ENCODE data around the gene SIM2. TPM values are rescaled to one million over a fixed set of nuclear protein-coding genes. Genes with fewer than 3 reads are reported as not detected.
A peak's percentile ranks its signal among the peaks of the same experiment; 100 is the strongest.

The SIM2 gene
- total RNA-seq, 4 donors from 2014 or later: 0.36 TPM; not detected in 3

DNA sequence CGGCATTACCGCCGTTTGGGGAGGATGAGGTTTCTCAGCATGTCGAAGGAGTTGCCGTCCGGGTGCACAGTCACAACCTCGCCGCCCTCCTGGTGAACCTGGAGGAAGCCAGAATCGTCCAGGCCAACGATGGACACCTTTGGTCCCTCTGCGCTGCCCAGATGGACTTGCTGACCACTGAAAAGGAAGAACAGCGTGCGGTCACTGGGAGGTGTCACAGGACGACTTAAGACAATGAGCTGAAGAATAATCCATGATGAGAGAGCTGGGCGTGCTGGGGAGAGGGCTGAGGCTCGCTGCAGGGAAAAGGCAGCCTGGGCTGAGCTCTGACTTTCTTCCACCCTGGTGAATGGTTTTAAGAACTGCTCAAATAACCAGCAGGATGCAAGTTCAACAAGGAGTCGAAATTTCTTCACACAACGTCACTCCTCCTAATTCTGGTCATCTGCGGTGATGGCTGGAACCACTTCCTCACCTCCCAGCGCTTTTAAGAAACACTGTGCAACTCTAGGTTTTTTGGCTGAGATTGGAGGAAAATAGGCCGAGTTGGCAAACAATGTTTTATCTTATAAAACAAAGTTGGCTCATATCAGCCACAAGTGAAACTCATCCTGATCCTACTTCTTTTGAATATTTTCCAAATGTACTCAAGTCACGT is 55.5 kb downstream of the SIM2 start:
- H3K4me3 ChIP-seq (ENCODE audit: low read depth, poor library complexity, severe bottlenecking): no peak overlapping the region
- no peak for TF ChIP-seq POLR2A (IDR thresholded peaks at IDR 0.05)
- TF ChIP-seq, protein P1, sequence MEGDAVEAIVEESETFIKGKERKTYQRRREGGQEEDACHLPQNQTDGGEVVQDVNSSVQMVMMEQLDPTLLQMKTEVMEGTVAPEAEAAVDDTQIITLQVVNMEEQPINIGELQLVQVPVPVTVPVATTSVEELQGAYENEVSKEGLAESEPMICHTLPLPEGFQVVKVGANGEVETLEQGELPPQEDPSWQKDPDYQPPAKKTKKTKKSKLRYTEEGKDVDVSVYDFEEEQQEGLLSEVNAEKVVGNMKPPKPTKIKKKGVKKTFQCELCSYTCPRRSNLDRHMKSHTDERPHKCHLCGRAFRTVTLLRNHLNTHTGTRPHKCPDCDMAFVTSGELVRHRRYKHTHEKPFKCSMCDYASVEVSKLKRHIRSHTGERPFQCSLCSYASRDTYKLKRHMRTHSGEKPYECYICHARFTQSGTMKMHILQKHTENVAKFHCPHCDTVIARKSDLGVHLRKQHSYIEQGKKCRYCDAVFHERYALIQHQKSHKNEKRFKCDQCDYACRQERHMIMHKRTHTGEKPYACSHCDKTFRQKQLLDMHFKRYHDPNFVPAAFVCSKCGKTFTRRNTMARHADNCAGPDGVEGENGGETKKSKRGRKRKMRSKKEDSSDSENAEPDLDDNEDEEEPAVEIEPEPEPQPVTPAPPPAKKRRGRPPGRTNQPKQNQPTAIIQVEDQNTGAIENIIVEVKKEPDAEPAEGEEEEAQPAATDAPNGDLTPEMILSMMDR (IDR thresholded peaks at IDR 0.05): no peak
- intact Hi-C loops (cut with DNase I; ENCODE audit: low total_unique reads): no loop called here
- WGBS, 2 donors: 88 to 91% methylated on average over 22 of the region's 22 CpGs
- no peak for DNase-seq (ENCODE audit: low spot score in 2 of 2)

DNA sequence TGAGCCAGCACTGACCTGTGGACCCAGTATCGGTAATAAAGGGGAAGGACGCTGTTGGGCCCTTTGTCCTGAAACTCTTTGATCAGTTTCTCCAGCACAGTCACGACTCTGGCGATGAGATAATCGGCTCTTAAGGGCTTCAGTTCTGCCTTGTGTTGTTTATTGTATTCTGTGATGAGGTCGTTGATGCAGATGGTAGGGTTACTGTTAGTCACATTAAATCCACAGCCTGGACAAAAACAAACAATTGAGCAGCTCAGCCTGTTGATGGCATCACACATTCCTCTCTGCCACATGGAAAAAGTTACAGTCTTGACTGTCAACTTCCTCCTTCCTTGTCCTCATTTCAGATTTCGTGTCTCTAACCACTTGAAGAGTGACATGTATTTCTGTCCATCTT is 57.6 kb downstream of the SIM2 start:
- intact Hi-C loops (cut with DNase I; ENCODE audit: low total_unique reads): no loop called here
- H3K4me3 ChIP-seq (ENCODE audit: low read depth, poor library complexity, severe bottlenecking): no peak overlapping the region
- TF ChIP-seq, protein P1 (IDR thresholded peaks at IDR 0.05): no peak
- no peak for TF ChIP-seq POLR2A (IDR thresholded peaks at IDR 0.05)
- WGBS, 2 donors: 80 to 84% methylated on average over 7 of the region's 7 CpGs
- DNase-seq (ENCODE audit: low spot score in 2 of 2): no peak

DNA sequence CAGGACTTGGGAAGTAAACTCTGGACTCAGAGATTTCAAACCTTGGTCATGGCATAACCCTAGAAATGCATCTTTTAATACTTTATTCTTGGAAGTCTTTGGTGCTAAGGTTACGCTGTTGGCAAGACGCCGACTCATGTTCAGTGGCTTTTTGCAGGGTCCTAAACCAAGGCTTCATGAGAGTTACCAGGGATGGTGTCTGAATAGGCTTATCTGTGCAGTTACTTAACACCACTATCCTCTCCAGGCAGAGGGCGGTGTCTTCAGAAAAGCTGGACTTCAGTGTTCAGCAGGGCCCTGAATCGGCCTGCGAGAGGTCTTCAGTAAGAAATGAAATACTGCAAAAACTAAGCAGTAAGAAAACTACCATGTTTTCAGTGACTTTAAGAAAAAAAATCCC is 58.3 kb downstream of the SIM2 start:
- TF ChIP-seq POLR2A (IDR thresholded peaks at IDR 0.05): no peak
- TF ChIP-seq, protein P1 (IDR thresholded peaks at IDR 0.05): no peak
- 95% methylated on average over 6 of the region's 6 CpGs for WGBS, 2 donors
- no peak overlapping the region for H3K4me3 ChIP-seq (ENCODE audit: low read depth, poor library complexity, severe bottlenecking)
- DNase-seq (ENCODE audit: low spot score in 2 of 2): peak in 1 of 2 donors; percentile 25
- intact Hi-C loops (cut with DNase I; ENCODE audit: low total_unique reads): no loop called here

DNA sequence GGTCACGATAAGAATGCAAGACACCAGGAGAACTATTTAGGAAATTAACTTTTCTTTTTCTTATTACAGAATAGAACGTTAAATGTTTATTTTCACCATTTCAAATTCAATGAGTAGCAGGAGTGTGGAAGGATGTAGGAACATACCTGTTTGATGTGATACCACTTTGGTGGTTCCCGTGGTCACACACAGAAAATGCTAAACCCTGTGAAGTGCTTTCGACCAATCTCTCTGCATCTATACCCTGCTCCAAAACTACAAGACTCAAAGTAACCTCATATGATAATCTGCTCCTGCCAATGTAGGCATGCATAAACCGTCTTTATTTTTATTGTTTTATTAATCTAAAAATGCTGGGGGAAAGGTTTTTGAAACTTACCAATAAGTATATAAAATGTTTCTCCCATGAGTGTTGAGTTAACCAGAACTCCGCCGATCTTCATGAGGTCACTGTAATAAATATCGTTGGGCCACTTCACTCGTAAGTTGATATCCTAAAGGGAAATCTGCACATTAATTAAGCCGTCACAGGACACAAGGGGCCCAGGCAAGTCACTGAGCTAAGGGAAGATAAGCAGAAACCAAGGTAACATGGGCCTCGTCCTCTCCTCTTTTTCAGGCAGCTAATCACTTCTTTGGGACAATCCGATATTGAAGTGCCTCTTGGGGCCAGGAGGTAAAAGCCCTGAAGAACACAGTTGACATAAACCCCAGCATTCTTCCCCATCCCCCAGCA is 60.6 kb downstream of the SIM2 start:
- intact Hi-C loops (cut with DNase I; ENCODE audit: low total_unique reads): no loop called here
- peak in 1 of 2 donors; percentile 21 for DNase-seq (ENCODE audit: low spot score in 2 of 2)
- WGBS, 2 donors: 82 to 87% methylated on average over 12 of the region's 12 CpGs
- TF ChIP-seq, protein P1 (IDR thresholded peaks at IDR 0.05): no peak
- TF ChIP-seq POLR2A (IDR thresholded peaks at IDR 0.05): no peak
- H3K4me3 ChIP-seq (ENCODE audit: low read depth, poor library complexity, severe bottlenecking): no peak overlapping the region

DNA sequence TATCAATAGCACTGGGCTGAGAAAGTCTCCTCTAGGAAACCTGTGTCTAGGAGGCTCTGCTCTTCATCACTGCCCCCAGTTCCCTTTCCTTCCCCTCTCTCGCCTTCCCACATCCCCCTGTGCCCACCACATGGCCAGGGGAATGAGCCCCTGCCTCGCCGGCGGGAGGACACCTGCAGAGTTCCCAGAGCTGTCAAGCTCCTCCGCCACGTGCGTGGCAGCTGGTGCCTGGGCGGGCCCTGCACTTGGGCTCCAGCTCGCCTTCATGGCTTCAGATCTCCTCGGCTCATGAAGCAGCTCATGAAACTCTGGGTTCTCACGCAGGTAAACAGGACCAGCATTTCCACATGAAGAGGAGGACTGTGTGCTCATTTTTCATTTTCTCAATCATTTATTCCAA is 62.8 kb downstream of the SIM2 start:
- TF ChIP-seq POLR2A (IDR thresholded peaks at IDR 0.05): no peak
- TF ChIP-seq, protein P1 (IDR thresholded peaks at IDR 0.05): no peak
- intact Hi-C loops (cut with DNase I; ENCODE audit: low total_unique reads): no loop called here
- WGBS, 2 donors: 93 to 95% methylated on average over 11 of the region's 11 CpGs
- no peak overlapping the region for H3K4me3 ChIP-seq (ENCODE audit: low read depth, poor library complexity, severe bottlenecking)
- DNase-seq (ENCODE audit: low spot score in 2 of 2): peak in 1 of 2 donors; percentile 52

Measured in lower leg skin (tissue), 4 donors.